Eye (tissue), 1 donor: ENCODE data around the gene KCTD18.
A peak's percentile ranks its signal among the peaks of the same experiment; 100 is the strongest.

Source experiments
- DNase-seq: peaks from one replicate; pipeline ENCODE4 v3.0.0-alpha.2; 2015

Gene KCTD18

GRCh38 chr2:200483729-200484198 lies 26.1 kb downstream of the KCTD18 start:
- DNase-seq, result peak; percentile 43

GRCh38 chr2:200482194-200482593 lies 27.7 kb downstream of the KCTD18 start:
- peak; percentile 42 for DNase-seq

GRCh38 chr2:200479692-200480265 lies 30.1 kb downstream of the KCTD18 start:
- DNase-seq, result no peak

- DNase-seq, result no peak
Measured at GRCh38 chr2:200477667-200478131, 32.2 kb downstream of the KCTD18 start.

DNA sequence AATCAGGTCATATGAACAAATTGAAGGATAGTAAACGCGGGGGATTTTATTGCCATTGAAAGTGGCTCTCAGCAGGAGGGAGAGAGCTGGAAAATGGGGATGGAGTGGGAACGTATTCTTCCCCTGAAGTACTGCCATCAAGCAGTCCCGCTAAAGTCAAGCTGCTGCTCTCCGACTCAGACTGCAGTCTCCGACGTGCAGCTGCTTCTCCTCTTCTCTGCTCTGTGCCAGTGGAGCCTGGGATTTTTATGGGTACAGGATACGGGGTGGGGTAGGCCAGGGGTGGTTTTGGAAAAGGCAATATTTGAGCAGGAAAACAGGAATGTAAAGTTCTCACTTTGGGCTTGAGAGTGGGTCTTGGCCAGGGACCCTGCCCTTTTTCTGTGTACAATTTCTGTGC lies 33.0 kb downstream of the KCTD18 start:
- no peak for DNase-seq

GRCh38 chr2:200475795-200476194 lies 34.1 kb downstream of the KCTD18 start:
- no peak for DNase-seq

DNA sequence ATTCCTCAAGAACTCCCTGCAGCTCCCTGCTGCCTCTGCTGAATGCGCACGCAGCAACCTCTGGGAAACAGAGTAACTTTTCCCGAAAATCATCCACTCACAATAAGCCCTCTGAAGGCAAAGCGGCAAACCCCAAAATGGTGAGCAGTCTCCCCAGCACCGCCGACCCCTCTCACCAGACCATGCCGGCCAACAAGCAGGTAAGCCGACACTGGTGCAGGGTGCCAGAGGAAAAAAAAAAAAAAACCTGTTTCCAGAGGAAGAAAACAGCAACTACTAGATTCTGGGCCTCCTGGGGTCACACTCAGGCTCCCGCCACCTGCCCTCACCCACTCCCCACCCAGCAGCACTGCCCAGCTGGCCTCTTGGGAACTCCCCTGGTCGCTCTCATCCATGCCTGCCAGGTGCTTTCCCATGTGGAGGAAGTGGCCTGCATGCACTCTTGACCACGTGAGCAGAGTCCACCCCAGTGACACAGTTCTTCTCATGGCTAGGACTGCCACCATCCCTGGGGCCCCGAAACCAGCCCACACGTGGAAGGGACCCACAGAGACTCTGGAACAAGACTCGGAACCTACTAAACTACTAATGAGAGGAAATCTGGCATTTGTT lies 36.9 kb downstream of the KCTD18 start:
- no peak for DNase-seq

GRCh38 chr2:200471928-200472645 lies 37.8 kb downstream of the KCTD18 start:
- no peak for DNase-seq

- DNase-seq, result peak; percentile 67
Measured at GRCh38 chr2:200471324-200471848, 38.5 kb downstream of the KCTD18 start.

DNA sequence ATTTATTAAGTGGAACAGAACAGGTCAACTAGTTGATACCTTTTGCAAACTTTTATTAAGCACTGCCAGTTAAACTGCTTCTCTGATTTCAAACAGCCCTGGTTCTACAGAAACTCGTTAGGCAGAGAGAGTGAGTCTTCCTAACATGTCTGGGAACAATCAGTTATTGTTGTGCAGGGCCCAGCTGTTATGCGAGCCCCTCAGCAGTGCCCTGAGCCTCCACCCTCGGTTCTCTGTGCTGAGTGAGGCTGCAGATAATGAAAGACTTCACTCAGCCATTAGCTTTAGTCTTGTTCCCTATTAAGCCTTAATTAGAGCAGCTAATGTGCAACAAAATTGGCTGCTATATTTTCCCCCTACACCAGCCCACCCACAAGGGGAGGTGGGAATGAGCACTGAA lies 39.6 kb downstream of the KCTD18 start:
- DNase-seq, result peak; percentile 86

GRCh38 chr2:200469708-200470211 lies 40.1 kb downstream of the KCTD18 start:
- DNase-seq, result no peak

- no peak for DNase-seq
Measured at GRCh38 chr2:200467806-200468681, 41.8 kb downstream of the KCTD18 start.

- DNase-seq, result no peak
Measured at GRCh38 chr2:200466425-200467418, 43.1 kb downstream of the KCTD18 start.

DNA sequence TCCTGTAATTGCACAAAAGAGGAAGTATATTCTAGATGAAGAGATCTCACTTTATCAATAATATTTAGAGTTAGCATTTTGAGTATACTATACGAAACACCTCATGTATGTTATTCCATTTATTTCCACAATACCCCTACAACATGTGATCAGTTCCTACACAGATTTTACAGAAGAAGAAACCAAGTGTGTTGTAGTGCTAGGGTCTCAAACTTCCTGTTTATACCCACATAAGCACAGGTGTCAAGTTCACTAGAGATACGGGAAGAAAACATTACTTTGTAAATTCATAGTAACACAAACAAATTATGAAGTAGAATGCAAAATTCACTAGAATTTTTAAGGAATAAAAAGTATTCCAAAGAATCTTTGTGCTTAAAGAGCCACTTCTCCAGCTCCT lies 46.4 kb downstream of the KCTD18 start:
- no peak for DNase-seq

GRCh38 chr2:200461846-200462710 lies 47.8 kb downstream of the KCTD18 start:
- no peak for DNase-seq

DNA sequence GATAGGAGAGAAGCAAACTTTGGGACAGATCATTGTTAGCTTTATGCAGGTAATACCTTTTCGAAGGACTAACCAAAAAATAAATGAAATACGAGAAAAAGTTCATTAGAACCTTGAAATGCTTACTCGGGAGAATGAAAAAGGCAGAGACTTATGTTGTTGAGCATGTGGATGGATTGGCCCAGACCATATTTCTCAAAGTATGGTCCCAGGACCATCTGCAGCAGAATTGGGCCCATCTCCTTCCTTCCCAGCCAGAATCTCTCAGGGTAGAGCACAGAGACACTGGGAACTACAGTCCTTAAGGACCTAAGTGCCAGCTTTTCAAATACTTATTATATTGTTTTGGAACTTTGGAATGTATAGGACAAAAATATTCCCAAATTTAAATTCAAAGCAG lies 50.8 kb downstream of the KCTD18 start:
- DNase-seq, result no peak

GRCh38 chr2:200456567-200456966 lies 53.3 kb downstream of the KCTD18 start:
- DNase-seq, result no peak

DNA sequence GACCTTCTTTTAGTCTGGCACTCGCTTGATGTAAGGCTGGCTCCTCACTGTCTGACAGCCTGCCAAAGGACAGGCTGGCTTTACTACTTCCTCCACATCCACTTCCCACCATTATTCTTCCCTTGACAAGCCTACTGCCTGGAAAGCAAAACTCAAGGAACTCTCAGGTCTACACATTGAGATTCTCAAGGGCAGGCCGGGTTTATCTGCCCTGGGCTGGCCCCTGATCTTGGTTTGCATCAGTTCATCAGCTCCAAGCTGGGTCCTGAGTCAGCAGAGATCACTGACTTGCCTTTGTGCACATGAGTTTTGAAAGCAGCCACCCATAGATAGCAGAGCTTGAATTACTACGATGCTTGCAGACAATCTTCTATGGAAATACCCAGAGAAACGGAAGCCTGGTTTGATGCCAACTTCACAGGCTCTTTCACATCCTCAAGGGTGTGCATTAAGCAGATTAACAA lies 53.9 kb downstream of the KCTD18 start:
- no peak for DNase-seq

- DNase-seq, result no peak
Measured at GRCh38 chr2:200454927-200455801, 54.7 kb downstream of the KCTD18 start.
